CD4-positive, alpha-beta T cell treated with Interferon gamma for 1 hour (primary cell): ENCODE data around the gene CCDC9B.

Experiments
- DNase-seq: peaks from one replicate; pipeline ENCODE4 v3.0.0-alpha.2; 2020

The CCDC9B gene

GRCh38 chr15:40305281-40305680 is 35.5 kb downstream of the CCDC9B start:
- no peak for DNase-seq

DNA sequence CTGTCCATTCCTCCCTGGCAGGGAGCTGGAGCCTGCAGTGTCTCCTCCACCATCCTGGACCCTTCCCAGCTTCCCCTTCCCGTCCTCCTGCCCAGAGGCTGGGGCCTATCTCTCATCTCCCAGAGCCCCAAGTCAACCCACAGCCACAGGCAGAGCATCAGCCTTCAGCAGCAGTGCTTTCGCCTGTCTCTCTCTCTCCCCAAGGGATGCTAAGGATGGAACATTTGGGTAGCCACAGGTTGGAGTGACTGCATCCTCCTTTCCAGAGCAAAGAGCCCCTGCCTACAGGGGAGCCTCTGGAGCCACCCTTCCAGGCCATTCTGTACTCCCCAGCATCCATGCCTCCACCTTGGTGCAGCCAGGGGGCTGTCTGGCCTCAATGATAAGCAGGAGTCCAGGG is 37.2 kb downstream of the CCDC9B start:
- no peak for DNase-seq

DNA sequence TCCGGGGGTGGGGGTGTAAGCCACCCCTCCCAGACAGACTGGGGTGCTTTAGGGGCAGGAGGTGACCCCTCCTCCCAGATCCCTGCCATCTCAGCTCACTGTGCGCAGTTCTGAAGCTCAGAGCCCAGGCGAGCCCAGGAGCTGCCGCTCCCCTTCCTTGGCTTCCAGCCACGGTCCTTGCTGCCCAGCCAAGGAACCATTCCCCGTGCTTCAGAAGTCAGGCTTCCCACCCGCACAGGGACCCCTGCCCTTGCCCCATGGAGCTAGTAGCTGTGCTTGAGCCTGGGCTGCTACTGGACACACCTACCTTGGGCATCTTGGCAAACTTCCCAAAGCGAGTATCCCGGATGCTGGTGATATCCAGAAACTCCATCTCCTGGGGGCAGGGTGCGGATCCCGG is 37.8 kb downstream of the CCDC9B start:
- DNase-seq = no peak

DNA sequence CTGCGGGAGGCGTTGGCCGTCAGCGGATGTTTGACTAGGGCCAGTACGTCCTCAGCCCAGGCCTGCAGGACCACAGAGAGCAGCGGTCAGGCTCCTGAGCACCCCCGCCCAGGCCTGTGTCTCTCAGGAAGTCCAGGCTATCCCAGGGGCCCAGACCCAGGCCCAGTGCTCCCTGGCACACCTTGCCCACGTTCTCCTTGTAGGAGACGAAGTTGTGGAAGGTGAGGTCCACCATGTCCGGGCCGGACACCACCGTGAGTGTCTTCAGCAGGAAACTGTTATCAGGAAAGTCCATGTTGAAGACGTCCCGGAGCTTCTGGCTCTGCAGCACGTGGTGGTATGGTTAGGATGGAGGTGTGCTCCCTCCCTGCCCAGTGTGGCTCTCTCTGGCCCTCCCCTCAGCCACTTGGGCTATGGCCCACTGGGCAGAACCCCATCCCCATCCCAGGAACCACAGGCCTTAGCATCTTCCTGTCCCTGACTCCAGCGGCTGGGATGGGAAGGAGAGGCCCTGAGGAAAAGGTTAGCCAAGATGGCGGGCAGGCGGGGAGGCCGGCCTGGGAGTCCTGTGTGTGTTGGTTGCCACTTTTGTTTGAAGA is 38.4 kb downstream of the CCDC9B start:
- DNase-seq = no peak

- DNase-seq = no peak
Measured at GRCh38 chr15:40301467-40302179, 39.1 kb downstream of the CCDC9B start.

GRCh38 chr15:40300771-40301170 is 40.0 kb downstream of the CCDC9B start:
- DNase-seq = no peak

DNA sequence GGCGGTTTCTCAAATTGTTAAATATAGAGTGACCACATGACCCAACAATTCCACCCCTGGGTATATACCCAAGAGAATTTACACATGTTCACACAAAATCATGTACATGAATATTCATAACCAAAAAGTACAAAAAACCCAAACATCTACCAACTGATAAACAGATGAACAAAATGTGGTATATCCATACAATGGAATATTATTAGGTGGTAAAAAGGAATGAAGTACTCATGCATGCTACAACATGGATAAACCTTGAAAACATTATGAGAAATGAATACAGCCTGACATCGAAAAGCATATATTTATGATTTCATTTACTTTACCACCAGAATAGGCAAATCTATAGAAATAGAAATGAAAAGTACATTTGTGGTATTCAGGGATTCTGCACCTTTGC is 40.4 kb downstream of the CCDC9B start:
- DNase-seq = no peak

GRCh38 chr15:40298216-40298935 is 42.4 kb downstream of the CCDC9B start:
- DNase-seq = no peak

DNA sequence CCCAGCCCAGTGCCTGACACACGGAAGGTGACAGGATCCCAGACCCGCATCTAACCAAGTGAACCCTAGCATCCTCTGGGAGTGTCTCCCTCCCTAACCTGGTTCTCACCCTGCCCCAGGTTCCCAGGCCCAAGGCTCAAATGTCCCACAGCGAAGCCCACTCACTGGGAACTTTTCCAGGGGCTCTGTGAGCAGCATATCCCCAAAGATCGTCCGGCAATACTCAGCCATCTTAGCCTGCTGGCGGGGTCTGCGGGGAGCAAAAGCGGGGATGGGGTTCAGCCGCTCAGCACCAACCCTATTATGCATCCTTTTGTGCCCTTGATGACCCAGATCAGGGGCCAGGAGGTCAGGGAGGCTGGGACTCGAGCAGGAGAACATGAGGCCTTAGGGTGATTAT is 43.4 kb downstream of the CCDC9B start:
- DNase-seq = no peak

GRCh38 chr15:40296561-40297230 is 44.0 kb downstream of the CCDC9B start:
- no peak for DNase-seq

DNA sequence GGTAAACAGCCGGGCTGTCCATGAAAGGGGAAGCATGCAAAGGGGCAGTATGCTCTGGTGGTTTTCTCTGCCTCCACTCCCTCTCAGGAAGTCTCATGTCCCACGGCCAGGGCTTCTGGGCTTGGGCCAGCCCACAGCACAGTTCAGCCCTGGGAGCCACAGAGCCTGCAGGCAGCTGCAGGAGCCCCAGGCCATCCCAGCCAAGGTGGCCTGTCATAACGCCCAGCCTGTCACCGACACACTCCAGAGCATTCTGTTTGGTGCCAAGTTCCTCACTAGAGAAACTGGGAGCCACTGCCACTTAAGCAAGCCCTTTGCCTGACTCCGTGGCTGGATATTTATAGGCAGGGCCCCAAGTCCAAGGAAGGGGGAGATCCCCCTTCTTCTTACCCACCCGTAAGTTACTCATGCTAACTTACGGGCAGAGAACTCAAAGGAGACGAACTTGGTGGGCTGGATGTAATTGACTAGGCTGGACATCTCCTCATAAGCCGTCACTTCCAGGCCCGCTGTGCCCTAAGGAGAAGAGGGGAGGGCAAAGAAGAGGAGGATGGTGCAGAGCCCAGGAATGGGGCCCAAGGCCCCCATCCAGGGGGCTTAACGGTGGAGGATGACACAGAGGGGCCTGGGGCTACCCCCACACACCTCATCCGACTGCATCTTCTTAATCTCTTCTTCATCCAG is 44.7 kb downstream of the CCDC9B start:
- DNase-seq = no peak

DNA sequence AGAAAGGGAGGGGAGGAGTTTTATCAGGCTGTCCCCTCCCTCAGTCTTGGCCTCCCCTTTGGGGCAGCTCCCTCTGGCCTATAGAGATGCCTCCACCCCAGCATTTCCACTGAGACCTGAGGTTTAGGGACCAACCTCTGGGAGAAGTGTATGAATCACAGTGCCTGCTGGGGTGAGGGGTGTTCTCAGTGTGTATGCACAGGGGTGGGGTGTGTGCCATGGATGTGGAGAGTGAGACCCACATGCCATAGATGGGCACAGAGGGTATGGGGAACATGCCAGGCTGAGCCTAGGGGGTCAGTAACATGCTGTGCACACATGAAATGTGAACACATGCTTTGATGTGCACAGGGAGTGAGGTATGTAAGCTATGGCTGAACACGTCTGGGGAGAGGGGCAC is 45.4 kb downstream of the CCDC9B start:
- DNase-seq = no peak

GRCh38 chr15:40293905-40294895 is 46.5 kb downstream of the CCDC9B start:
- no peak for DNase-seq

DNA sequence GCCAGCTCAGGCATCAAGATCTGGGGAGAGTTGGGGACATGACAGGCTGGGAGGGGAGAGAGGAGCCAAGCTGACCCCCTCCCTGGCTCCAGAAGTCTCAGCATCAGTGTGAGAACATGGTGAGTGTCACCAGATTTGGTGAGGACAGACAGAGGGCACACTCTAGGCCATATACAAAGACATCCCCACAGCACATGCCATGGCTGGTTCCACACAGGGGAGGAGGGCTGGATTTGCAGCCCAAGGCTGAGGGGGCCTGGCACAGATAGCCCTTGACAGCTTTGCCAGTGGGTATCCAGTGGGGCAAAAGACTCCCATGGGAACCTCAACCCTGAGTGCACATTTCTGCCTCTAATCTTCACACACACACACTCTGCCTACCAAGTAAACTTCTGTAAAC is 47.7 kb downstream of the CCDC9B start:
- DNase-seq = no peak

DNA sequence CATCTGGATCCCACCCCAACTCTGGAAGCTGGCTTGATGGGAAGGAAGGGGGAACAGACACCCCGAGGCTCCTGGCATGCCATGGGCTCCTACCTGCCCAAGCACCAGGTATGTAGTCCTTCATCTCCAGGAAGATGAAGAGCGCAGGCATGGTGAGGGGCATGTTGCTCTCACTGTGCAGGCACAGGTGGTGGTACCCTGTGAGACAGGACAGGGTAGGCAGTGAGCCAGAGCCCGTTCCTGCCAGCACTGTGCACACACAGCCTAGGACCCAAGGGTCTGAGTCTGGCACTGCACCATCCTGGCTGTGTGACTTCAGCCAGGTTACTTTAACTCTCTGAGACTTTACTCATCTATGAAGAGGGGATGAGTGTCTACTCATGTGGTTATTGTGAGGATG is 48.5 kb downstream of the CCDC9B start:
- DNase-seq = no peak

DNA sequence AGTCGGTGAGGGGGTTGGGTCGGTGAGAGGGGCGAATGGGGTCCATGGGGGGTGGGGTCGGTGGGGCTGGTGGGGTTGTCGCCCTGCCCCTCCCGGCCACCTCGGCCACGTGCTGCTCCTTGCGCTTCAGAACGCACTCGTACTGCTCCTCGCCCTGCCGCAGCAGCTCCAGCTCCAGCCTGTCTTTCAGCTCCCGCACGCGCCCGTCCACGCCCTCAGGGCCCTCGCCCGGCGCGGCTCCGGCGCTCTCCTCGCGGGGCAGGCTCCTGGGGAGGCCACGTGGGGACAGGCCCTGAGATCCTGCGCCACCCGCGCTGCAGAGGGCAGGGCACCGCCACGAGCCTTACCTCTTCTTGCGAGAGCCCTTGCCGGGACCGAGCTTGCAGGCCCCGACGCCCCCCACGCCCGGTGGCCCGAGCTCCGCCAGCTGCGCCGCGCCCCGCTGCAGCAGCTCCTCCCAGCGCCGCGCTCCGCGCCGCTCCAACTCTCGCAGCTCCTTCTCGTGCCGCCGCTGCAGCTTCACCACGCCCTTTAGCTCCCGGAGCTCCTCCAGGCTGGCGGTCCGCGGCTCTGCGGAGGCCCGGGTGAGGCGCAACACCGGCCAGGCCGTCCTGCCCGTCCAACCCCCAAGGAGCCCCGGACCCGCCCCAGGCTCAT is 49.7 kb downstream of the CCDC9B start:
- DNase-seq = no peak

DNA sequence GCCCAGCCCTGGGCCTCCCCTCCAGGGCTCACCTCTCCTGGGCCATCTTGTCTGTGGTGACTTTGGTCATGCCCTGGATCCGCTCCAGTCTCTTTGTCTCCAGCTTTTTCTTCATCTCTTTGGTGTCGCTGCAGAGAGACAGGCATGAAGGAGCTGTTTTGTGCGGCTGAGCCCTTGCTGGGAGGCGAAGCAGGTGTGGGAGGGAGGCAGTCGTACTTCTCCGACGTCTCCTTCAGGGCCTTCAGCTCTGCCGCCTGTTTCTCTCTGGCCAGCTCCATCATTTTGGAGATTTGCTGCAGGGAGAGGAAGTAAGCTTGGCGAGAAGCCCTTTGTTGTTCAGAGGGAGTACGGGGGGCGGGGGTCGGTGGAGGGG is 50.2 kb downstream of the CCDC9B start:
- no peak for DNase-seq

- no peak for DNase-seq
Measured at GRCh38 chr15:40289140-40289775, 51.5 kb downstream of the CCDC9B start.

DNA sequence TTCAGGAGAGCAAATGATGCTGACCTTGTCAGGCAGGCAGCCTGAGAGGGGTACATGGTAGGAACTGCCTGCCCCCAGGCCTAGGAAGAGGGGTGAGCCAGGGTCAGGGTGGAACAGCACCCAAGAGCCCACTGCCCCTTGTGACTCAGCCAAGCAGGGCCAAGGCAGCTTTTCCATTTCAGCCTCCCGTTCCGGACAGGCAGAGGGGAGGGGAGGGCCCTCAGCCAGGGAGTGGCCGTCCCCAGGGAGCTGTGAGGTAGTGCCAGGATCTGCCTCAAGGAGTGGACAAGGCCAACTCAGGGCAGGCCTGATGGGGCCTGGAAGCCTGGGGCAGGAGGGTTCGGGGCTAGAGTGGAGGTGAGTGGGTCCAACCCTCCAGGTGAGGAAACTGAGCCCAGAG is 52.8 kb downstream of the CCDC9B start:
- no peak for DNase-seq

GRCh38 chr15:40287505-40287904 is 53.2 kb downstream of the CCDC9B start:
- no peak for DNase-seq

DNA sequence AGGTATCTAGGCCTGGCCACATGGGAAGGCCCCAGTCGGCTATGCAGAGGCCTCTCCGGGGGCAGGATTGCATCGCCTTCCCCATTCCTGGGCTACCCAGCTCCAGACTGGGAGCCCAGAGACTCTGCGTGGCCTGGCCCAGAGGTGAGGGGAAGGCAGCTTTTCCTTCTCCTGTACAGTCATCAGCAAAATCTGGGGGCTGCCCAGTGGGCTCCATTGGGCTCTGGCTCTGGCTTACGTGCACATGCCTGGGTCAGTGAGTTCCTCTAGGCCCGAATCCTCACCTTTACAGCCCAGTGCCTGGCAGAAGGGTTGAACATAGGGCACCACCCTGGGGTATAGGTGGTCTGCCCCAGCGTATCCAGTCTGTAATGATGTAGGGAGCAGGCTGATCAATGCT is 53.9 kb downstream of the CCDC9B start:
- DNase-seq = no peak
